ENCODE results near the gene GNG7. TPM values are rescaled to one million over a fixed set of nuclear protein-coding genes. Genes with fewer than 3 reads are reported as not detected.

Gene GNG7
- total RNA-seq, 1 experiment from 2014 or later, result 0.03 TPM

DNA sequence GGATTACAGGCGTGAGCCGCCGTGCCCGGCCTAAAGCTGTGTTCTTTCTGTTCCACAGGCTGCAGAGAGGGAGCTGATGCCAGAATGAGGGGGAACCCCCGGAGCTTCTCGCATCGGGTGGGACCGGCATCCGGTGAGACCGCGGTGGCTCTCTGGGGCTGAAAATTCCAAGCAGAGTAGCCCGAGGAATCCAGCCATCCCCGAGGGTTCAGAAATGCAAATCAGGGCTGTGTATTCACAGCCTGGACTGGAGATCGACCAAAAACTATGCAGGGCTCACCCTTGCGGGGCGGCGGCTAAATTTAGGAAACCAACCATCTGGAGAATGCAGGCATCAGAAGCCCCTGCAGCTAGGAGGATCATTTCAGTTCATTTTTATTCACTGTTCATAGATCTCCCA is 99.2 kb downstream of the GNG7 start:
- Histone ChIP-seq H3K4me3 (peak overlapping the region; percentile 16), H3K4me1 (replicated peaks) (peaks cover 33% of the 10 kb centered on the region), H3K27me3 (replicated peaks) (no peaks in the 10 kb centered on the region), H3K36me3 (no peaks in the 10 kb centered on the region), H3K9me3 (replicated peaks) (no peaks in the 10 kb centered on the region), H3K27ac (peak overlapping the region; percentile 26; the same call in 1 of the 2 replicates)
- DNase-seq (ENCODE audit: low read depth in 1 of 2, low spot score in 2 of 2), result peak in 1 of 2 experiments; percentile 32

DNA sequence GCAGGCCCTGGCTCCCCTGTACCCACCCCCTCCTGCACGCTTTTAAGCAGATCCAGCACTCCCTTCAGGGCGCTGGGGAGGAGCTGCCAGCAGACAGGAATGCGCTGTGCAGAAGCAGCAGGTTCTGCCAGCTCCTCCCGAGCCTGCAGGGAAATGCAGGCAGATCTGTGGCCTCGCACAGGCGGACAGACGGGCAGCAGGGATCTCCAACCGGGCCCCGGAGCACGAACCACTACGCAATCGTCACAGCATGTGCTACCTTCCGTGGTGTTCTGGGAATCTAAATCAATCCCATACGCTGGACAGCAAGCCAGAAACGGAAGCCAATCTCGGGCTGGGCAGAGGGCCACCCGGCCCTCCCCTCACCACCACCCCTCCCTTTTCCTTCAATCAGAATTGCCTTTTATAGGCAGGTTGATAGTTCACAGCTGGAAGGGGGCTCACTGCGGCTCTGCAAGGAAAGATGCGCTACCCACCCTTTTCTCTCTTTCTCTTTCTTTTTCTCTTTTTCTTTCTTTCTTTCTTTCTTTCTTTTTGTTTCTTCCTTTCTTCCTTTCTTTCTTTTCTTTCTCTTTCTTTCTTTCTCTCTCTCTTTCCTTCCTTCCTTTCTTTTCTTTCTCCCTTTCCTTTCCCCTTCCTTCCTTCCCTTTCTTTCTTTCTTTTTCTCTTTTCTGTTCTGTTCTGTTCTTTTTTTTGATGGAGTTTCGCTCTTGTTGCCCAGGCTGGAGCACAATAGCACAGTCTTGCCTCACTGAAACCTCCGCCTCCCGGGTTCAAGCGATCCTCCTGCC is 99.9 kb downstream of the GNG7 start:
- H3K27me3 ChIP-seq (replicated peaks), result no peaks in the 10 kb centered on the region
- peaks cover 33% of the 10 kb centered on the region for H3K4me1 ChIP-seq (replicated peaks)
- H3K9me3 ChIP-seq (replicated peaks), result no peaks in the 10 kb centered on the region
- H3K4me3 ChIP-seq, result peak overlapping the region; percentile 16
- DNase-seq (ENCODE audit: low read depth in 1 of 2, low spot score in 2 of 2), result peak; percentile 64 to 79
- H3K36me3 ChIP-seq, result no peaks in the 10 kb centered on the region
- H3K27ac ChIP-seq, result 0 out of 2 replicates have a peak overlapping the region, but pooled peaks have one; percentile 26

DNA sequence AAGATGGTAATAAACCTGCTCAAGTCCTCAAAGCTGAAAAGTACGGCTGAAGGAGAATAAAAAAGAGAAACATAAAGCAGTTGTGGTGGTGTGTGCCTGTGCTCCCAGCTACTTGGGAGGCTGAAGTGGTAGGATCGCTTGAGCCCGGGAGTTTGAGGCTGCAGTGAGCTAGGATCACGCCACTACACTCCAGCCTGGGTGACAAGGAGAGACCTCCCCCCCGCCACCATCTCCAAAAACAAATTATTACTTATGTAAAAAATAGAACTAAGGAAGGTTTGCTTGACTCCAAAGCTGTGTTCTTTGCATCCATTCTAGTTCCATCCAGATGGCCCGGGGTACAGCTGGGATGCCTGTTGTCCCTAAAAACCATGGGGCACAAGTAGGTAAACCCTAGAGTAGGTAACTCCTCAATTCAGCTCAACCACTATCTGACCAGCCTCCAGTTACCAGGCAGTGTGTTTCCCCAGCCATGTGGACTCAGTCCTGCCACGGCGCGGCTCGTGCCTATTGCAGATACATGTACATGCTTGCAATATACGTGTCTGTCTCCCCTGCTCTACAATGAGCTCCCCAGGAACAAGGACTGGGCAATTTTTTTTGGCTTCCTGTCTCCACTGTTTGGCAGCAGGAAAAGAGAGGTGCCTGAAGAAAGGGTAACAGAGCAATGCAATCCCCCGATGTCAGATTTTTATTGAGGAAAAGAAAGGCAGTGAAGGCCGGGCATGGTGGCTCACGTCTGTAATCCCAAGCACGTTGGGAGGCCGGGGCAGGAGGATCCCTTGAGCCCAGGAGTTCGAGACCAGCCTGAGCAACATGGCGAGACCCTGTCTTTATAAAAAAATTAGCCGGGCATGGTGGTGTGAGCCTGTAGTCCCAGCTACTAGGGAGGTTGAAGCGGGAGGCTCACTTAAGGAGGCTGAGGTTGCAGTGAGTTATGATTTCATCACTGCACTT is 101.3 kb downstream of the GNG7 start:
- Histone ChIP-seq H3K4me3 (no peak overlapping the region), H3K27me3 (replicated peaks) (no peaks in the 10 kb centered on the region), H3K4me1 (replicated peaks) (peaks cover 31% of the 10 kb centered on the region), H3K9me3 (replicated peaks) (no peaks in the 10 kb centered on the region), H3K27ac (no peak overlapping the region), H3K36me3 (no peaks in the 10 kb centered on the region)
- DNase-seq (ENCODE audit: low read depth in 1 of 2, low spot score in 2 of 2), result no peak

DNA sequence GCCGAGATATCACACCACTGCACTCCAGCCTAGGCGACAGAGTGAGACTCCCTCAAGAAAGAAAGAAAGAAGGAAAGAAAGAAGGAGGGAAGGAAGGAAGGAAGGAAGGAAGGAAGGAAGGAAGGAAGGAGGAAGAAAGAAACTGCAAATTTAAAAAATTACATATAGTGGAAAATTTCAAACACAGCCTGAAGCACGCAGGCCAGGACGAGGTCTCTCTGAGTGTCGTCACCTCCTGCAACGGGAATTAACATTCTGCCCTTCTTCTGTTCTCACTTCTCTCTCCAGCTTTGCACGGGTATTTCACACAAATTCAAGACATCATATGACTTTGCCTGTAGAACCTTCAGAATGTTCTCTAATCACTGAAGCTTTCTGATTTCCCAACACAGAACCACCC is 108.2 kb downstream of the GNG7 start:
- H3K36me3 ChIP-seq, result no peaks in the 10 kb centered on the region

DNA sequence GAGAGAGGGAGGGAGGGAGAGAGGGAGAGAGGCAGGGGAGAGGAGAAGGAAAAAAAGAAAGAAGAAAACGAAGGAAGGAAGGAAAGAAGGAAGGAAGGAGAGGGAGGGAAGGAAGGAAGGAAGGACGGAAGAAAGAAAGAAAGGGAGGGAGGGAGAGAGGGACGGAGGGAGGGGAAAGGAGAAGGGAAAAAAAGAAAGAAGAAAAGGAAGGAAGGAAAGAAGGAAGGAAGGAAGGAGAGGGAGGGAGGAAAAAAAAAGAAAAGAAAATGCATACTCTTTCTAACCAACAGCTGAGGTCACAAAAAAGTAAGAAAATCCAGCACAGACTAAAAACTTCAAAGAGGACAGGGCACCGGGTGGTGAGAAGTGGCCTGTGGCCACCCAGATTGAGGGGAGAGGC is 109.7 kb downstream of the GNG7 start:
- DNase-seq (ENCODE audit: low read depth in 1 of 2, low spot score in 2 of 2), result peak in 1 of 2 experiments; percentile 36
- Histone ChIP-seq H3K4me3 (no peak overlapping the region), H3K27me3 (replicated peaks) (no peaks in the 10 kb centered on the region), H3K4me1 (replicated peaks) (peaks cover 8% of the 10 kb centered on the region), H3K36me3 (no peaks in the 10 kb centered on the region), H3K27ac (0 out of 2 replicates have a peak overlapping the region, but pooled peaks have one; percentile 6), H3K9me3 (replicated peaks) (no peaks in the 10 kb centered on the region)

More for the DNA sequence above, 108.2 kb downstream of the GNG7 start:
- no peak overlapping the region for H3K27ac ChIP-seq
- H3K4me1 ChIP-seq (replicated peaks), result peaks cover 13% of the 10 kb centered on the region
- H3K4me3 ChIP-seq, result no peak overlapping the region
- H3K9me3 ChIP-seq (replicated peaks), result no peaks in the 10 kb centered on the region
- no peaks in the 10 kb centered on the region for H3K27me3 ChIP-seq (replicated peaks)
- DNase-seq (ENCODE audit: low read depth in 1 of 2, low spot score in 2 of 2), result no peak

DNA sequence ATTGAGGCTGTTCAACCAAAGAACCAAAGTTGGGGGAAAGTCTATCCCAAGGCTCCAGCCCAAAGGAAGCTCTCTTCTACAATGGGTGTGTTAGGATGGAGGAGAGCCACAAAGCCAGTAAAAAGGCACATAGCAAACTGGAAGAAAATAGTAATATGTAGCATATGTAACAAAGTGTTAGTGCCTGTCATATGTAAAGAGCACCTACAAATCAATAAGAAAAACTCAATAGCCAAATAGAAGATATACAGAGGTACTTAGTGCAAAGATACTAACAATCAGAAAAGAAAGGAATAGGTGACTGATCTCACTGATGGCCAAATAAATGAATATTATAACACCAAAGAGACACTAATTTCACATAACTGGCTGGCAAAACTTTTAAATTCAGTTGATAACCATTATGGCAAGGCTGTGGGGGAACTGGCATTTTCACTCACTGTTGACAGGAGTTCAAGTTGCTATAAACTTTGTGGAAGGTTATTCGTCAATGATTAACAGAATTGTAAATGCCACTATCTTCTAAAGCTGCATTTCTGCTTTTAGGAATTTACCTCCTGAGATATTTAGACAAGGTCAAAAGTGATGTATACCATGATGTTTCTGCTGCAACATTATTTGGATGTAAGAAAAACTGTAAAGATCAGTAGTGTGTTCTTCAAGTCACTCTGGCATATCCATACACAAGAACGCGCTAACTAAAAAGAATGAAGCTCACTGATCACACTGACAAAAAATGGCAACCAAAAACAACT is 110.8 kb downstream of the GNG7 start:
- Histone ChIP-seq H3K9me3 (replicated peaks) (no peaks in the 10 kb centered on the region), H3K36me3 (no peaks in the 10 kb centered on the region), H3K4me3 (no peak overlapping the region), H3K27me3 (replicated peaks) (no peaks in the 10 kb centered on the region), H3K27ac (no peak overlapping the region), H3K4me1 (replicated peaks) (peaks cover 14% of the 10 kb centered on the region)
- no peak for DNase-seq (ENCODE audit: low read depth in 1 of 2, low spot score in 2 of 2)

DNA sequence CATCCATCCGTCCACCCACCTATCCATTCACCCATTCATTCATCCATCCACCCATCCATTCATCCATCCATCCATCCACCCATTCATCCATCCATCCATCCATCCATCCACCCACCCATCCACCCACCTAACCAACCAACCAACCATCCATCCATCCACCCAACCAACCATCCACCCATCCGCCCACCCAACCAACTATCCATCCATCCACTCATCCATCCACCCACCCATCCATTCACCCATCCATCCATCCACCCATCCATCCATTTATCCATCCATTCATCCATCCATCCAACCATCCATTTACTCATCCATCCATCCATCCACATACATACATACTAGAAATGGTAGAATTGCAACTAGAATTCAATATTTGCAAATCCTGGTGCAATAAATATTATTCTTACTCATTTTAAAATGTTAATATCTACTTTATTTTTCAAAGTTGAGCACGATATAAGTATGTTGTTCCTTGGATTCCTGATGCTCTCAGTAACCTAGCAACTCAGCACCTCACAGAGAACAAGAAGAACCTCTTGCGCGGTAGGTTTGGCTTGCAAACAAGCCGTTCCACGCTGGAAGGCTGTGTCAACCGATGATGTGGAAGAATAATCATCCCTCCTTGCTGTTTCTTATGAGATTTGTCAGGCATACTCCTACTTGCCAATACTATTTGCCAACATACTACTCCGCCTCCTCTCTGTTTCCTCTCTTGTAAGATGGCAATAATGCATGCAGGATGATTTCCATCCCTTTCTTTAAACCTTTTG is 111.7 kb downstream of the GNG7 start:
- no peak overlapping the region for H3K4me3 ChIP-seq
- H3K9me3 ChIP-seq (replicated peaks), result no peaks in the 10 kb centered on the region
- no peak for DNase-seq (ENCODE audit: low read depth in 1 of 2, low spot score in 2 of 2)
- H3K4me1 ChIP-seq (replicated peaks), result peaks cover 14% of the 10 kb centered on the region
- H3K27me3 ChIP-seq (replicated peaks), result no peaks in the 10 kb centered on the region
- H3K36me3 ChIP-seq, result no peaks in the 10 kb centered on the region
- H3K27ac ChIP-seq, result no peak overlapping the region

DNA sequence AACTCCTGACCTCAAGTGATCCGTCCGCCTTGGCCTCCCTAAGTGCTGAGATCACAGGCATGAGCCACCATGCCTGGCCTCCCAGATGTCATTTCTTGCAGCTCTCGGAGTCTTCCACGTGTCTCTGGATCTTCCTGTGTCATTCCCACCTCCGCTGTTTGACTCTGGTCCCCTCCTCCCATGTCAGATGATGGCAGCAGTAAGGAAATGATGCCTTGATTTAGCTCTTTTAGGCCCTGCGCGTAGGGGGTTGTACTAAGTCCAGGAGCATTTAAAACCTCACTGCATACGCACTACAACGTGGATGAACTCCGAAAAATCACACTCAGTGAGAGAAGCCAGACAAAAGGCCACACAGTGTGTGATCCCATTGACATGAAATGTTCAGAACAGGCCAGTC is 113.1 kb downstream of the GNG7 start:
- no peak overlapping the region for H3K27ac ChIP-seq
- DNase-seq (ENCODE audit: low read depth in 1 of 2, low spot score in 2 of 2), result no peak
- no peaks in the 10 kb centered on the region for H3K27me3 ChIP-seq (replicated peaks)
- H3K36me3 ChIP-seq, result no peaks in the 10 kb centered on the region
- no peaks in the 10 kb centered on the region for H3K9me3 ChIP-seq (replicated peaks)
- peaks cover 14% of the 10 kb centered on the region for H3K4me1 ChIP-seq (replicated peaks)
- no peak overlapping the region for H3K4me3 ChIP-seq

DNA sequence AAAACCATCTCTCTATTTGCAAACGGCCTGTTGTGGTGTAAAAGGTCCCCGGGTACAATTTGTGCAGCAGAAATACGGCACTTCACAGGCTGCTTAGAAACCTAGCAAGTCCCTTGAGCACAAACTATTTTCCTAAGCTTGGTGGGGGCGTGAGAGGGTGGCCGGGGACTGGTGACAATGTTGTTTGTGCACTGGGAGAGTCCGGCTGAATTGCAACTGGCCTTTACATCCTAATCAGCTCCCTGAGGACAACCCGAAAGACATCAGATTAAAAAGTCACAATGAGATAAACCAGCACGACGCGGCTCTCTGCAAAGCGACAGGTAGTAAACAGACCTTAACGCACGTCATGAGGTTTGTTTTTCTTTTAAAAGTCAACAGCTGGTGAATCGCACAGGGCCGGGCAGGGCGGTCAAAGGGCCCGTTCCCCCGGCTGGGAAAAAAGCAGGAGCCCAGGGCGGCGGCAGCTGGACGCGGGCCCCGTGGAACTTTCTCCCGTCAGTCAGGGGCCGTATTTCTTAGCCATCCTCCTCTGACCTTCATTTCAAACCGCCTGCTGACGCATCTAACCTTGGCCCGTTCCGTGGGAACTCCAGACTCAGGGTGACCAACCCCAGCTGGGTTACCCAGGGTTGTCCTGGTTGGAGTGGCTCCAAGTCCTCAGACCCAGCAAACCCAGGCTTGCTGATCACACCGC is 114.3 kb downstream of the GNG7 start:
- H3K27me3 ChIP-seq (replicated peaks), result no peaks in the 10 kb centered on the region
- H3K9me3 ChIP-seq (replicated peaks), result 0 out of 2 replicates have a peak, but pooled peaks cover 4% of the 10 kb centered on the region
- no peaks in the 10 kb centered on the region for H3K36me3 ChIP-seq
- no peak for DNase-seq (ENCODE audit: low read depth in 1 of 2, low spot score in 2 of 2)
- H3K27ac ChIP-seq, result no peak overlapping the region
- H3K4me1 ChIP-seq (replicated peaks), result peaks cover 12% of the 10 kb centered on the region
- no peak overlapping the region for H3K4me3 ChIP-seq

DNA sequence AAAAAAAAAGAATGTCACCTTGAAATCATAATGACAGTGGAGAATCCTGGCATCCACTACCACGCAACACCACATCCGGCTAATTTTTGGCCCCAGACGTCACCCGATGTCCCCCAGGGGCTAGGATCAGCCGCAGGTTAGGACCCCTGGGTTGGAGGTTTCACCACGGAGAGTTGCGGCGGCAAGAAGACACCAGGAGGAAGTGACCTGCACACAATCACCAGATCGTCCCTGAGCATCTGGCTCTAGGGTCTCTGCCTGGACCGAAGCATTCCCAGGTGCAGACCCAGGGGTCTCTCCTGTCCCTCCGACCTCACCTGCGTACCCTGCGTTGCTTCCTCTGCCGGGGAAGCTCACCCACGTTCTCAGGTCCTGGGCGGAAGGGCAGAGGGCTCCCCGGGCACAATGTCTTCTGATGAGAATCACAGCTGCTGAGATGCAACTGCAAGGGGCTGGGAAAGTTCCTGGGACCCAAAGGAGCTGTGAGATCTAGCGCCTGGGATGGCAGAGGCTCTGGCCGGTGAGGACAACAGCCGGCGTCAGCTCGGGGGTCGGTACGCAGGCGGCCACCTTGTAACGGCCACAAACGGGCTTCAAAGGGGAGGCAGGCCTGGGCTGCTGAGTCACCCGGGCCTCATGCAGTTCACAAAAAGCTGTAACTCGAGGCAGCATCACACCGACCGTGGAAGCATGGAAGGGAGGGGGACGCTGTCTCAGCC is 115.3 kb downstream of the GNG7 start:
- no peak for DNase-seq (ENCODE audit: low read depth in 1 of 2, low spot score in 2 of 2)
- Histone ChIP-seq H3K27me3 (replicated peaks) (no peaks in the 10 kb centered on the region), H3K4me3 (no peak overlapping the region), H3K4me1 (replicated peaks) (peaks cover 6% of the 10 kb centered on the region; the same call in 1 of the 2 replicates), H3K9me3 (replicated peaks) (0 out of 2 replicates have a peak, but pooled peaks cover 4% of the 10 kb centered on the region), H3K36me3 (no peaks in the 10 kb centered on the region), H3K27ac (no peak overlapping the region)

DNA sequence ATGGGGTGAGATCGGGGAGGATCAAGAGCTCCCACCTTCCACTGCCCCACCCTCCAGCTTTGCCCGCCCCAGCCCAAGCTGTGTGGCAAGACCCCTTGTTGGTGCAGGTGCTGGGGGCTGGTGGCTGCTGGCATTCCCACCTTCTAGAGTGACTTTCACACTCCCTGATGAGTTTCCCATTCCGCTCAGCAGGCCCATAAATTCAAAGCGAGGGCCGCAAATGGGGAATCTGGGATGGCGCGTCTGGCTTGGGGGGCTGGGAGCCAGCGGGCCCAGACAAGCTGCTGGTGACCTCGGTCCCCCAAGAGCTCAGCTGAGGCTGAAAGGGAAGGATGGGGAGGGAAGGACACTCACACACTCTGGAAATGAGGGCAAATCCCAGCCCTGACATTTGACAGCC is 116.3 kb downstream of the GNG7 start:
- H3K4me3 ChIP-seq, result no peak overlapping the region
- no peaks in the 10 kb centered on the region for H3K36me3 ChIP-seq
- H3K4me1 ChIP-seq (replicated peaks), result peaks cover 6% of the 10 kb centered on the region; the same call in 1 of the 2 replicates
- peaks cover 7% of the 10 kb centered on the region; the same call in 1 of the 2 replicates for H3K9me3 ChIP-seq (replicated peaks)
- no peaks in the 10 kb centered on the region for H3K27me3 ChIP-seq (replicated peaks)
- no peak overlapping the region for H3K27ac ChIP-seq
- DNase-seq (ENCODE audit: low read depth in 1 of 2, low spot score in 2 of 2), result no peak

DNA sequence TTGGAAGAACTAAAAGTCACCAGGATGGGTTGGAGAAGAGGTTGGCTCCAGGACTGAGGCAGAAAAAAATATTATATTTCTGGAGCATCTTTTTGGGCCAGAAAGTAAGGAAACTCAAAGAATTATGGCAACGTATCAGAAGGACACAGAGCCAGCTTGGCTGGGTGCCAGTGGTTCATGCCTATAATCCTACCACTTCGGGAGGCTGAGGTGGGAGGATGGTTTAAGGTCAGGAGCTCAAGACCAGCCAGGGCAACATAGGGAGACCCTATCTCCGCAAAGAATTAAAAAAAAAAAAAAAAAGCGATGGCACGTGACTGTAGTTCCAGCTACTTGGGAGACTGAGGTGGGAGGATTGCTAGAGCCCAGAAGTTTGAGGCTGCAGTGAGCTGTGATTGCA is 118.5 kb downstream of the GNG7 start:
- Histone ChIP-seq H3K9me3 (replicated peaks) (peaks cover 7% of the 10 kb centered on the region; the same call in 1 of the 2 replicates), H3K27me3 (replicated peaks) (no peaks in the 10 kb centered on the region), H3K4me1 (replicated peaks) (peaks cover 16% of the 10 kb centered on the region), H3K4me3 (no peak overlapping the region), H3K27ac (no peak overlapping the region), H3K36me3 (no peaks in the 10 kb centered on the region)
- no peak for DNase-seq (ENCODE audit: low read depth in 1 of 2, low spot score in 2 of 2)

Measured in SJSA1 (cell line).